Body of pancreas (tissue), 4 donors: ENCODE measurements around the gene SAFB2.

Experiments
- CTCF ChIP-seq, 7 experiments: fragments of 450-650 bp in 4 of 7; fragments of 200-600 bp in 3 of 7; sonication (generic) in 3 of 7; IDR thresholded peaks; one replicate each; pipeline ENCODE4 v1.5.1; 2016 to 2019; ENCODE audit warnings: antibody characterized with exemption in 7 of 7
- POLR2A ChIP-seq, 3 donors: fragments of 450-650 bp; IDR thresholded peaks; one replicate each; pipeline ENCODE4 v1.6.1; 2016; ENCODE audit warnings: antibody characterized with exemption in 3 of 3, mild to moderate bottlenecking in 2 of 3

- TF ChIP-seq CTCF (IDR thresholded peaks at IDR 0.05) (no peak), POLR2A (IDR thresholded peaks at IDR 0.05) (no peak)
Observed at GRCh38 chr19:5631567-5632240, 9.1 kb upstream of the SAFB2 start.
